C1 segment of cervical spinal cord (tissue), 14 donors: Measurements from ENCODE around the gene FUOM.
A peak's percentile ranks its signal among the peaks of the same experiment; 100 is the strongest.

Experiments
- DNase-seq, 14 donors: peaks; one replicate each; lab custom pipeline; 2025; lab: John Stamatoyannopoulos, UW

The FUOM gene, protein sequence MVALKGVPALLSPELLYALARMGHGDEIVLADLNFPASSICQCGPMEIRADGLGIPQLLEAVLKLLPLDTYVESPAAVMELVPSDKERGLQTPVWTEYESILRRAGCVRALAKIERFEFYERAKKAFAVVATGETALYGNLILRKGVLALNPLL

DNA sequence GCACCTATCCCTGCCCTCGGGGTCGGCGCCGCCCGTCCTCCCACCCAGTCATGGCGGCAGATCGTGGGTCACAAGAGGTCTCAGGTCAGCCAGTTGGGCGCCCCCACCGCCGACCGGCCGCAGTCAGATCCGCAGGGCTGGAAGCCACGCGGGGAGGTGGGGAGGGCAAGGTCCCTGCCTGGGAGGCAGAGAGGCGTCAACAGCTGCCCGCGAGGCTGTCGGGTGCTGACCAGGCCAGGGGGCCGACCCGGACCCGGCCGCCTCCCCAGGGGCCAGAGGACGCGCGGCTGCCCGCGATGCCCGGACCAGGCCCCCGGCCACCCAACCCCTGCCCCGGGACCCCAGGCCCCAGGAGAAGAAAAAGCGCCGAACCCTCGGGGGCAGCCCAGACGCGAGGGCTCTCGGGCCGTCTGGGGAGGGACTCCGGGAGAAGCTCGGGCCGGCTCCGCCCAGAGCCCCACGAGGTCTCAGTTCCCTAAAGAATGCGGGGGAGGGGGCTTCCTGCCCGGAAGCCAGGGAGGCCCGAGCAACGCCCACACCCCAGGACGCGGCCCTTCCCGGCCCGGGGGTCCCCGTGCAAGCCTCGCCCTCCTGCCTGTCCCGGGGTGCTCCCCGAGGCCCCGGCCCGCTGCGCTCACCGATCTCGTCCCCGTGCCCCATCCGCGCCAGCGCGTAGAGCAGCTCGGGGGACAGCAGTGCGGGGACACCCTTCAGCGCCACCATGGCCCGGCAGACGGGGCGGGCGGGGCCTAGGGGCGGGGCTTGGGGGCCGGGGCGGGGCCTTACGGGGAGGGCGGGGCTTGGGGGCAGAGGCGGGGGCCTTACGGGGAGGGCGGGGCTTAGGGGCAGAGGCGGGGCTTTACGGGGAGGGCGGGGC is at the start of gene FUOM:
TSS of gene FUOM (minus strand) at position 735 of the 877 bp plus-strand sequence. CDS start at position 723, 12 bp downstream.
- DNase-seq = peak in 5 of 14 donors; percentile 15 to 57 (median 23)

- DNase-seq = no peak
Observed at GRCh38 chr10:133405844-133406527, 48.2 kb upstream of the FUOM start.

DNA sequence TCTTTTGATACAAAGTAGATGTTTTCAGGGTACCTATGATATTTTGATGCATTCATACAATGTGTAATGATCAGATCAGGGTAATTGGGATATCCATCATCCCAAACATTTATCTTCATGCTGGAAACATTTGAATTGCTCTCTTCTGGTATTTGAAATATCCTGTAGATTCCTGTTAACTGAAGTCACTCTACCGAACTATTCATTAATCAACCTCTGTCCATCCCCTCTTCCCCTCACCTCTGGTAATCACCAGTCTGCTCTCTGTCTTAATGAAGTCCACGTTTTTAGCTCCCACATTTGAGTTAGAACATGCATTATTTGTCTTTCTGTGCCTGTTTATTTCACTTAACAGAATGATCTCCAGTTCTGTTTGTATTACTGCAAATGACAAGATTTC is 47.5 kb upstream of the FUOM start:
- DNase-seq = no peak

DNA sequence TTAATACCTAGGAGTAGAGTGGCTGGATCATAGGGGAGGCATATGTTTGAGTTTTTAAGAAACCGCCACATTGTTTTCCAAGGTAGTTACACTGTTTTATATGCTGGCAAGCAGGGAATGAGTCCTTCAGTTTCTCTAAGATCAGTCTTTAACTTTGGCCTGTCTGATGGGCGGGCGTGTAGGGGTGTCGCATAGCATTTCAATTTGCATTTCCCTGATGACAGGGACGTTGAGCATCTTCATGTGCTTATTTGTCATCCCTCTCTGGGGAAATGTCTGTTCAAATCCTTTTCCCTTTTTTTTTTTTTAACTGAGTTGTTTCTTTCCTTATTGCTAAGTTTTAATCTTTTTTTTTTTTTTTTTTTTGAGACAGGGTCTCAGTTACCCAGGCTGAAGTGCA is 46.0 kb upstream of the FUOM start:
- DNase-seq = no peak

GRCh38 chr10:133403359-133403758 is 45.5 kb upstream of the FUOM start:
- no peak for DNase-seq

GRCh38 chr10:133401981-133402725 is 44.3 kb upstream of the FUOM start:
- no peak for DNase-seq

DNA sequence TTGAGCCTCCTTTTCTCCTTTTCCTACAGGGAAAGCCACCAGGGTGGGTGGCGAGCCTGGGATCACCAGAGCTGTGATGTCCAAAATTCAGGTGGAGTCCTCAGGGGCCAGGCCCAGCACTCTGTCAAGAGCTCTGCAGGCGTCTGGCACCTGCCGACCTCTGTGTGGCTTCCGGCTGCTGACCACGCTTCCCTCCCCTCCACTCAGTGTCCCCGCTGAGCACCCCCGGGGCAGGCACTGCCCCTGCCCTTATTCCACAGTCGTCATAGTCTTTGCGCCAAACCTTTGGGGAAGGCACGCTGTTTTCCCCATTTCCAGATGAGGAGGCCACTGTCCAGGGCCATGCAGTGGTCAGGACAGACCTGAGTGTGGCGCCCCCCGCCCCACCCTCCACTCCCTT is 43.7 kb upstream of the FUOM start:
- DNase-seq = no peak

DNA sequence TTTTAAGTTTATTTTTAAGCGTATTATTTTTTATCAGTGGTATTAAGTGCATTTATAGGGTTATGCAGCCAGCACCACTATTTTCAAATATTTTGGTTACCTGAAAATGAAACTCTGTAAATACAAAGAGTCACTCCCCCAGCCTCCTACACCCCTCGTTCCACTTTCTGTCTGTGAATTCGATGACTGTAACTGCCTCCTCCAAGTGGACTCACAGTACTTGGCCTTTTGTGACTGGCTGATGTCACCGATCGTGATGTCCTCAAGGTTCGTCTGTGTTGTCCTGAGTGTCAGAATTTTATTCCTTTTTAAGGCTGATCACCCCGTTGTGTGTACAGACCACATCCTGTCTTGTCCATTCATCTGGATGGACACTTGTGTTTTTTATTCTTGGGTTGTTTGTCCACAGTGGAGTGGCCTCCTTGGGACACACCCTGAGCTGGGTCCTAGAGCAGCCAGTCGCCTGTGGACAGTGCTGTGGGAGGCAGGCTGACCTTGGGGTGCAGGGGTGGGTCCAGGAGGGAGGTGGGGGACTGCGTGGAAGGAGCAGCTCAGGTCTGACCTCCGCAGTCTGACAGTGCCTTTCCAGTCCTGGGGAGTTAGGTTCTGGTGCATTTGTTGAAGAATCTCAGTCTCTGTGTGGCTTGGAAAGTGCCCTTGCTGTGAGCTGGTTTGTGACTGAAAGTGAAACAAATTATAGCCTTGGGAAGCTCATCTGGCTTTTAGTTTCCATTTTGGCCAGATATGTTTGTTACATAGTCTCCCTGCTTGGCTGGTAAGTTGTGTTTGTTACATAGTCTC is 43.0 kb upstream of the FUOM start:
- no peak for DNase-seq

- DNase-seq = no peak
Observed at GRCh38 chr10:133399123-133399601, 41.3 kb upstream of the FUOM start.

- DNase-seq = no peak
Observed at GRCh38 chr10:133397938-133398337, 40.1 kb upstream of the FUOM start.

DNA sequence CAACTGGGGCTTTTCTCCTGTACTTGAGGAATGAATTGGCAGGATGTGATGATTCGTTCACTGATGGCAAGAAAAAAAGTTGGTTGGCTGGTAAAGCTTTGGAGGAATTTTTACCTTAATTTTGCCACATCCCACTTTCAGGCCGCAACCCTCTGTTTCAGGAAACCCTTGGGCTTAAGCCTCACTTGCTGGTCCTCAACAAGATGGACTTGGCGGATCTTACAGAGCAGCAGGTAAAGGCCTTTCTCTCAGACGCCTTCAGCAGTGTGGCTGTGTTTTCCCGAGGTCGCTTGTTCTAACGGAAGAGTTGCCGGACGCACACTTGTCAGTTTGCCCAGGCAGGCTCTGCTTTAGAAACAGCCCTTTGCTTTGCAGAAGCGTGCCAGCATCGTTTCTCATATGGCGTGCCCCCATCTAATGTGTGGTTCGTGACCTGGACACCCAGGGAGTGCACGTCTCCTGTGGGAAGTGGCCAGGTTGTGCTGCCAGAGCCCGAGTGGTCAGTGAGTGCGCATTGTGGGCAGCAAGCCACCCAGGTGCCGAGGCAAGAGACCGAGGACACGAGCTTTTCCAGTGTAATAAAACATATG is 38.3 kb upstream of the FUOM start:
- no peak for DNase-seq

DNA sequence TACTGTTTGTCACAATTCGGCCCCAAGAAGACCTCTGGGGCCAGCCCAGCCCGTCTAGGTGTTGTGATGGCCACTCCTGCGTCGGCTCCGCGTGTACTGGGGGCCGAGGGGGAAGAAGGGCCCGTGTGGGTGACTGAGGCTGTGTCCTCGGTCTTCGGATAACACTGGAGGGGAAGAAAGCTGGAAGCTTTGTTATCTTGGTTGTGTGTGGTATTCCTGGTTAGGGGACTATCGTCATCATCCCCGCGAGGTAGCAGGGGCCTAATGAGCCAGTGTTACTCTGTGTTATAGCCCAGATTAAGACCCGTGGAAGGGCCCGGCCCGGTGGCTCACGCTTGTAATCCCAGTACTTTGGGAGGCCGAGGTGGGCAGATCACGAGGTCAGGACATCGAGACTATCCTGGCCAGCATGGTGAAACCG is 37.0 kb upstream of the FUOM start:
- DNase-seq = no peak

- peak; percentile 26 to 97 (median 90) for DNase-seq
Observed at GRCh38 chr10:133394064-133394663, 36.3 kb upstream of the FUOM start, which contains the start of gene MTG1. MTG1 (plus strand) TSS chr10:133394157; CDS start chr10:133394221, 64 bp downstream.

DNA sequence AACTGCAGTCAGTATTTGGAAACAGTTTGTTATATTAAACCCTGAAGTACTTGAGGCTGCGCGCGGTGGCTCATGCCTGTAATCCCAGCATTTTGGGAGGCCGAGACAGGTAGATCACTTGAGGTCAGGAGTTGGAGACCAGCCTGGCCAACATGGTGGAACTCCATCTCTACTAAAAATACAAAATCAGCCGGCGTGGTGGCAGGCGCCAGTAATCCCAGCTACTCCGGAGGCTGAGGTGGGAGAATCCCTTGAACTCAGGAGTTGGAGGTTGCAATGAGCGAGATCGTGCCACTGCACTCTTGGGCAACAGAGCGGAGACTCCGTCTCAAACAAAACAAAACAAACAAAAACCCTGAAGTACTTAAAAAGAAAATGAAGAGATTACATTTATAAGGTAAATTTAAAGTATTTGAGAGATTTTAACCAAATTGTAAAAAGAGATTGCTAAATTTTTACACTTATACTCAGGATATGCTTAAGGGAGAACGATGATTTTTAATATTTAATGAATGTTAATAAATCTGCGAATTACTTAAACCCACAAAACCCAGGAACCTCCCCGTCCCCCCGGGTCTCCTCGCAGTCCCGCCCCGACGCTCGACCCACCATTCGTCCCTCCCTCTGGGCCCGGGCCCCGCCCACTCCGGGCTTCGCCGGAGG is 35.7 kb upstream of the FUOM start:
- DNase-seq = no peak

DNA sequence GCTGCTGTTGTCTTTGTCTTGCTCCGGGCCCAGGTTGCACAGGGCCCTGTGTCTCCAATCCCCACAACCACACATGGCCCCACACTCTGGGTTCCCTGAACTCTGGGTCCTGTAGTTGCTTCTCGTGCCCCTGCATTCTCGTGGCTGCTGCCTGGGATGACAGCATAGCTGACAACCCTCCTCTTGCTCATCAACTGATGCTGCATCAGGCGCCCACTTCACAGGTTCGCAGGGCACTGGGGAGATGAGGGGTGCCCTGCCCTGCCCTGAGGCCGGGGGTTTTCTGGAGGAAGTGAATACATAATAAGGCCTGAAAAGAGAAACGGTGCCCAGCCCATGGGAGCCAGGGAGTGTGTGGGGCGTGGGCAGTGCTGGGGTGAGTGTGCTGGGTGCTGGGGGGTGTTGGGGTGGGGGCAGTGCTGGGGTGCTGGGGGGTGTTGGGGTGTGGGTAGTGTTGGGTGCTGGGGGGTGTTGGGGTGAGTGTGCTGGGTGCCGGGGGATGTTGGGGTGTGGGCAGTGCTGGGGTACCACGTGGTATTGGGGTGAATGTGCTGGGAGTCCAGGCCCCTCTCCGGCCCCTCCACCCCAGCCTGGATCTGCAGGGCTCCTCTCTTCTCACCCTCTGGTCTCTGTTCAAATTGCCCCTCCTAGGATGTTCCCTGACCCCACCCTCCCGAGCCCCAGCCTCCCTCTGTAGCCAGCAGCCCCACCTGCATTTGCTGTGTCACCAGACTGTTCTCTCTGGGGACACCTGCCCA is 34.1 kb upstream of the FUOM start:
- no peak for DNase-seq

GRCh38 chr10:133391249-133391635 is 33.4 kb upstream of the FUOM start:
- no peak for DNase-seq

- no peak for DNase-seq
Observed at GRCh38 chr10:133390597-133391248, 32.9 kb upstream of the FUOM start.
